Measurements from ENCODE around the gene CNTN5.

CNTN5 gene

DNA sequence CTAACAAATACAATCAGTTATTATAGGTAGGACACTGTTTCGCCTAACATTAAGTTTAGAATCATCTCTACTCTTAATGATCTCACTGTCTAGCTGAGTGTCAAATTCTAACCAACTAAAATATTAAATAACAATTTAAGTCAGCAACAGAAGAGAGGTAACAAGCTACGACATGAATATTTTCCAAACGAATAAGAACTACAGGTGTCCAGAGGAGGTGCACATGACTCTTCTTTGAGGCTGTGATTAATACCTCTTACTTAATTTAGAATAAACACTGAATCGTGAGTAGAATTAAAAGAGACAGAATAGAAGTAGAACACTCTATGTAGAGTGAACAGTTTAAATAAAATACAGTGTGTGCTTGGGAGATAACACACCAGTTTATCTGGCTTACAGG is 1047.4 kb downstream of the CNTN5 start:
- H3K9me3 ChIP-seq (ENCODE audit: severe bottlenecking): no peaks in the 10 kb centered on the region
- TF ChIP-seq, protein P1, sequence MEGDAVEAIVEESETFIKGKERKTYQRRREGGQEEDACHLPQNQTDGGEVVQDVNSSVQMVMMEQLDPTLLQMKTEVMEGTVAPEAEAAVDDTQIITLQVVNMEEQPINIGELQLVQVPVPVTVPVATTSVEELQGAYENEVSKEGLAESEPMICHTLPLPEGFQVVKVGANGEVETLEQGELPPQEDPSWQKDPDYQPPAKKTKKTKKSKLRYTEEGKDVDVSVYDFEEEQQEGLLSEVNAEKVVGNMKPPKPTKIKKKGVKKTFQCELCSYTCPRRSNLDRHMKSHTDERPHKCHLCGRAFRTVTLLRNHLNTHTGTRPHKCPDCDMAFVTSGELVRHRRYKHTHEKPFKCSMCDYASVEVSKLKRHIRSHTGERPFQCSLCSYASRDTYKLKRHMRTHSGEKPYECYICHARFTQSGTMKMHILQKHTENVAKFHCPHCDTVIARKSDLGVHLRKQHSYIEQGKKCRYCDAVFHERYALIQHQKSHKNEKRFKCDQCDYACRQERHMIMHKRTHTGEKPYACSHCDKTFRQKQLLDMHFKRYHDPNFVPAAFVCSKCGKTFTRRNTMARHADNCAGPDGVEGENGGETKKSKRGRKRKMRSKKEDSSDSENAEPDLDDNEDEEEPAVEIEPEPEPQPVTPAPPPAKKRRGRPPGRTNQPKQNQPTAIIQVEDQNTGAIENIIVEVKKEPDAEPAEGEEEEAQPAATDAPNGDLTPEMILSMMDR (IDR thresholded peaks at IDR 0.05; ENCODE audit: poor library complexity, severe bottlenecking): no peak
- H3K27ac ChIP-seq (ENCODE audit: poor library complexity, severe bottlenecking): no peak overlapping the region
- no peaks in the 10 kb centered on the region for H3K27me3 ChIP-seq (ENCODE audit: insufficient read depth, poor library complexity, severe bottlenecking)
- DNase-seq (ENCODE audit: low spot score) (no peak), ATAC-seq (ENCODE audit: low read depth) (no peak)
- no peak overlapping the region for H3K4me3 ChIP-seq (ENCODE audit: severe bottlenecking)
- no peaks in the 10 kb centered on the region for H3K36me3 ChIP-seq (ENCODE audit: low read depth)
- no peaks in the 10 kb centered on the region for H3K4me1 ChIP-seq (ENCODE audit: insufficient read depth, poor library complexity, severe bottlenecking)

DNA sequence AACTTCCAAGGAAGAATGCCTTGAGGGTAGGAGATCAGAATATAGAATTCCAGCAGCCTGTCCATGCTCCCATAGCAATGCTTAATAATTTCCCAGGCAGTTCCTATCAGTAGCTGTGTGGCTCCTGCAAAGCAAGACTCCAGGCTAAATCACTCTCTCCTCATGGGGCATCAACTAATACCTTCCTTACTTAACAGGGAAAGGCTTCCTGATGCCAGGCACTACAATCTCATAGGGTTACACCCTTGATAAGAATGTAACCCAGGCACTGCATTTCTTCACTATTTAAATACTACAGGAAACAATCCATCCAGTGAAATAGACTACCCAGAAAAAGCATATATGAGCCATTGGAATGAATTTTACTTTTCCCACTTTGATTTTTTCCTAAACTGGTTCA is 1051.4 kb downstream of the CNTN5 start:
- Histone ChIP-seq H3K9me3 (ENCODE audit: severe bottlenecking) (no peaks in the 10 kb centered on the region), H3K4me1 (ENCODE audit: insufficient read depth, poor library complexity, severe bottlenecking) (no peaks in the 10 kb centered on the region), H3K4me3 (ENCODE audit: severe bottlenecking) (no peak overlapping the region), H3K36me3 (ENCODE audit: low read depth) (no peaks in the 10 kb centered on the region), H3K27ac (ENCODE audit: poor library complexity, severe bottlenecking) (no peak overlapping the region), H3K27me3 (ENCODE audit: insufficient read depth, poor library complexity, severe bottlenecking) (no peaks in the 10 kb centered on the region)
- TF ChIP-seq, protein P1 (IDR thresholded peaks at IDR 0.05; ENCODE audit: poor library complexity, severe bottlenecking): no peak
- DNase-seq (ENCODE audit: low spot score) (no peak), ATAC-seq (ENCODE audit: low read depth) (no peak)

DNA sequence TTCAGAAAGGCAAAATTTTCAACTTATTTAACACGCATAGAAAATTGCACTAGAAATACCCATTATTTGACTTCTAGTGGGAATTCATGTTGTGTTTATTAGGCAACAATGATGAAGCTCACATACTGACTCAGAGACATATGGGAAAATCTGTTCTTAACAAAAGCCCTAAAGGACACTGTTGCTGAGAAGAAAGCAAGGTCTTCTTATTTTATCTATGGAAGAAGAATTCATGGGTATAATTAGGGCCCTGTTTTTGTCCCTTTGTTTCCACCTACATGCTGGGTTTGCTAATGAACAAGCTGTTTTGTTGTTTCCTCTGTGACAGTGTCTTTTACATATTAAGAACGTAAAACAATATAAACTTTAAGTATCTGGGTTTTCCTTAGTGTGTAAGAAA is 1059.6 kb downstream of the CNTN5 start:
- no peak for DNase-seq (ENCODE audit: low spot score)
- H3K9me3 ChIP-seq (ENCODE audit: severe bottlenecking): no peaks in the 10 kb centered on the region
- no peaks in the 10 kb centered on the region for H3K36me3 ChIP-seq (ENCODE audit: low read depth)
- H3K4me1 ChIP-seq (ENCODE audit: insufficient read depth, poor library complexity, severe bottlenecking): no peaks in the 10 kb centered on the region
- TF ChIP-seq, protein P1 (IDR thresholded peaks at IDR 0.05; ENCODE audit: poor library complexity, severe bottlenecking): no peak
- H3K27ac ChIP-seq (ENCODE audit: poor library complexity, severe bottlenecking): no peak overlapping the region
- no peak for ATAC-seq (ENCODE audit: low read depth)
- H3K27me3 ChIP-seq (ENCODE audit: insufficient read depth, poor library complexity, severe bottlenecking): no peaks in the 10 kb centered on the region
- no peak overlapping the region for H3K4me3 ChIP-seq (ENCODE audit: severe bottlenecking)

DNA sequence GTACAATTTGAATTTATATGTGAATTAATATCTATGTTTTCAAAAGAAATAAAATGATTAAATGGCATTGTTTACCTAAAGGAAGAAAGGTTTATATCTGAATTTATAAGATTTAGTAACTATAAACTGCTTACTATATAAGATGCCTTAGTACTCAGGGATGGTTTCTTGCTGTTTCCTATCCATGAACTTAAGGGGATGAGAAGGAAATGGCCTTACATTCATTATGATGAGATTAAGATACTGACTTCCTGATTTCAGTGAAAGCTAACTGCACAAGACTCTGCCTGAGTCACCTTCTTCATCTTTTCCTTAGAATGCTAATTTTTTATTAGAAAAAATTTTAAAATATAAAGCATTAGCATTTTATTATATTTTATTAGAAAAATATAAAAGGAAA is 1060.1 kb downstream of the CNTN5 start:
- Histone ChIP-seq H3K27me3 (ENCODE audit: insufficient read depth, poor library complexity, severe bottlenecking) (no peaks in the 10 kb centered on the region), H3K4me3 (ENCODE audit: severe bottlenecking) (no peak overlapping the region), H3K9me3 (ENCODE audit: severe bottlenecking) (no peaks in the 10 kb centered on the region), H3K4me1 (ENCODE audit: insufficient read depth, poor library complexity, severe bottlenecking) (no peaks in the 10 kb centered on the region), H3K27ac (ENCODE audit: poor library complexity, severe bottlenecking) (no peak overlapping the region), H3K36me3 (ENCODE audit: low read depth) (no peaks in the 10 kb centered on the region)
- ATAC-seq (ENCODE audit: low read depth) (no peak), DNase-seq (ENCODE audit: low spot score) (no peak)
- TF ChIP-seq, protein P1 (IDR thresholded peaks at IDR 0.05; ENCODE audit: poor library complexity, severe bottlenecking): no peak

DNA sequence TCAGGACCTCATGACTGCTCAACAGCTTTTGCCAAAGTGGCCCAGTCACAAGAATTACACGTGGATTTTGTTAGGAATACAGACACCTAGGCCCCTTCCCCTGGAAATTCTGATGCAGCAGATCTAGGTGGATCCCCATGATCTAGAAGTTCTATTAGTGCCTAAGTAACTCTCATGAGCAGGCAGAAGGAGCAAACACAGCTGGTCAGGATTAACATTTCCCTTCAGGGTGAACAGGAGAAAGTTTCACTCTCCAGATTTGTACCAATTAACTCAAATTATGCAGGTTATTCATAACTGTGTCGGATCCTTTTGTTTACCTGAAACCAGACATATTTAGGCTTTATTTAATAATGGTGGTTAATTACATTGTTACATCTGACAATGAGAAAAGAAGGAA is 1072.9 kb downstream of the CNTN5 start:
- Histone ChIP-seq H3K27ac (ENCODE audit: poor library complexity, severe bottlenecking) (no peak overlapping the region), H3K4me3 (ENCODE audit: severe bottlenecking) (no peak overlapping the region), H3K36me3 (ENCODE audit: low read depth) (no peaks in the 10 kb centered on the region), H3K27me3 (ENCODE audit: insufficient read depth, poor library complexity, severe bottlenecking) (no peaks in the 10 kb centered on the region), H3K4me1 (ENCODE audit: insufficient read depth, poor library complexity, severe bottlenecking) (no peaks in the 10 kb centered on the region), H3K9me3 (ENCODE audit: severe bottlenecking) (no peaks in the 10 kb centered on the region)
- TF ChIP-seq, protein P1 (IDR thresholded peaks at IDR 0.05; ENCODE audit: poor library complexity, severe bottlenecking): no peak
- ATAC-seq (ENCODE audit: low read depth): no peak
- DNase-seq (ENCODE audit: low spot score): no peak
